NB4 (cell line): ENCODE results near the gene IL20.

Experiments used
- DNase-seq: peaks from one replicate; pipeline ENCODE4 v3.0.0; 2010; ENCODE audit warnings: low read depth
- H3K4me3 ChIP-seq: one replicate; pipeline ENCODE4 v1.5.1; 2011; ENCODE audit warnings: mild to moderate bottlenecking, low read depth, low read length, moderate library complexity
- CTCF ChIP-seq: IDR thresholded peaks from one replicate; pipeline ENCODE4 v1.5.1; 2012; ENCODE audit warnings: low read depth, low read length
- MYC ChIP-seq: IDR thresholded peaks from 2 replicates; pipeline ENCODE4 v1.6.1; 2011; ENCODE audit warnings: low read depth, low read length
- POLR2A ChIP-seq: IDR thresholded peaks from 2 replicates; pipeline ENCODE4 v1.6.1; 2011; ENCODE audit warnings: mild to moderate bottlenecking; ENCODE audit not compliant: insufficient read length; ENCODE audit errors: extremely low read depth
- TF ChIP-seq, protein P1 (sequence below): IDR thresholded peaks from 2 replicates; pipeline ENCODE4 v1.6.1; 2011; ENCODE audit warnings: low read depth, low read length

IL20 gene

GRCh38 chr1:206880314-206880713, 14.9 kb downstream of the IL20 start:
- DNase-seq: no peak
- TF ChIP-seq CTCF: no peak
- TF ChIP-seq, protein P1, sequence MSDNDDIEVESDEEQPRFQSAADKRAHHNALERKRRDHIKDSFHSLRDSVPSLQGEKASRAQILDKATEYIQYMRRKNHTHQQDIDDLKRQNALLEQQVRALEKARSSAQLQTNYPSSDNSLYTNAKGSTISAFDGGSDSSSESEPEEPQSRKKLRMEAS: no peak
- no peak for TF ChIP-seq POLR2A
- no peak for TF ChIP-seq MYC
- H3K4me3 ChIP-seq: no peak overlapping the region

GRCh38 chr1:206882555-206882954, 17.1 kb downstream of the IL20 start:
- no peak overlapping the region for H3K4me3 ChIP-seq
- TF ChIP-seq CTCF (no peak), POLR2A (no peak), MYC (no peak)
- TF ChIP-seq, protein P1: no peak
- no peak for DNase-seq

DNA sequence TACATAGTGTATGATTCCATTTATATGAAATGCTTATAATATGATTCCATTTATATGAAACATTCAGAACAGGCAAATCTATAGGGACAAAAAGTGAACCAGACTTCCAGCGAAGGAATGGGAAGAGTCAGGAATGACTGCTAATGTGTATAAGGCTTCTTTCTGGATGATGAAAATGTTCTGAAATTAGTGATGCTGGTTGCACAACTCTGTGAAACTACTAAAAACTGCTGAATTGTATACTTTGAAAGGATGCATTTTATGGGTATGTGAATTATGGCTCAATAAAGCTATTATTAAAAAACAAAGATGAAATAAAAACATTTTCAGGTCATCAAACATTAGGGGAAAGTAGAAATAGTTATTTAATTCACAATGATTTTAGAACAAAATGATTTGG, 17.7 kb downstream of the IL20 start:
- TF ChIP-seq CTCF (no peak), MYC (no peak), POLR2A (no peak)
- TF ChIP-seq, protein P1: no peak
- no peak for DNase-seq
- H3K4me3 ChIP-seq: no peak overlapping the region

DNA sequence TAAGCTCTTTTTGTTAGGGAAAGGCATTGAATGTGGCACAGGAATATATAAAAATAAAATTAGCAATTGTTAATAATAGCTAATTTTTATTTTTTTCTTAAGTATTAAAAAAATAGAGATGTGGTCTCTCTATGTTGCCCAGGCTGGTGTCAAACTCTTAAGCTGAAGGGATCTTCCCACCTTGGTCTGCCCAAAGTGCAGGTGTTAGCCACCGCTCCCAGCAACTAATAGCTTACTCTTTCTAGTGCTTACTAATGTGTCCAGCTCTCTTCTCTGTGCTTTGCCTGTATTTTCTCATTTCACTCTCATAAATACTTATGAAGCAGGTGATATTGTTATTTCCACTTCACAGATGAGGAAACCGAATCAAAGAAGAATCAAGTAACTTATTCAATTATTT, 18.5 kb downstream of the IL20 start:
- TF ChIP-seq POLR2A (no peak), MYC (no peak), CTCF (no peak)
- TF ChIP-seq, protein P1: no peak
- no peak overlapping the region for H3K4me3 ChIP-seq
- DNase-seq: no peak

DNA sequence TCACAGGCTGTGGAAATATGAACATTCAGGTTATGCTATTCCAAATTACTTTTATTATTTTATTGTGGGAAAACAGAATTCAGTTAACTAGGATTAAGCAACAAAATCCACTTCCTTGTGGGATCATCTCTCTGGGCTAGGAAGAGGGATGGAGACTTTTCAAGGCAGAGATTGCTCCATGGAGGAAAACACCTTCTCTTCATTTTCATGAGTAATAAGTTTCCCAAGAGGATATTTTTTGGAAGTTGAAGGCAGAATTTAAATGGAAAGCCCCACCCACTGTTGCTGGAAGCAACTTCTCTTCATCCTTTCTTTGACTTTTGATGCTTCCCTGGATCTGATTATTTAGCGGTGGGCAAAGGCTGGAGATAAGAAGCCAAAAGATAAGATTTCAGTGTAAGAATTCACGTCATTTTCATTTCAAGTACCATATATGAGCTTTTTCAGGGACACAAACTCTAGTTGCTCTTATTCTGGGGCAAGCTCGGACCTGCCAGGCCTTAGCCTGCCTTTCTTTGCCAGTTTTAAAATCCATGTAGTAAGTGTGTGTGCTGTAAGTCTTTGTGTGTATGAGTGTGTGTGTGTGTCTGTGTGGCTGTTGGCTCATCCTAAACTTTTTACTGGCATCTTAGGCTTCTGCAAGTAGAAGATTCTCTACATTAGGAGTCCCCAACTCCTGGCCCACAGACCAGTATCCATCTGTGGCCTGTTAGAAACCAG, 20.1 kb downstream of the IL20 start:
- TF ChIP-seq, protein P1: no peak
- TF ChIP-seq MYC (no peak), POLR2A (no peak), CTCF (no peak)
- no peak overlapping the region for H3K4me3 ChIP-seq
- DNase-seq: no peak
